ENCODE results near the gene PROM1. TPM values are rescaled to one million over a fixed set of nuclear protein-coding genes. Genes with fewer than 3 reads are reported as not detected.

The PROM1 gene
- total and polyA plus RNA-seq, 2 of the 4 experiments (the other 2 are of a cell fraction), result not detected

DNA sequence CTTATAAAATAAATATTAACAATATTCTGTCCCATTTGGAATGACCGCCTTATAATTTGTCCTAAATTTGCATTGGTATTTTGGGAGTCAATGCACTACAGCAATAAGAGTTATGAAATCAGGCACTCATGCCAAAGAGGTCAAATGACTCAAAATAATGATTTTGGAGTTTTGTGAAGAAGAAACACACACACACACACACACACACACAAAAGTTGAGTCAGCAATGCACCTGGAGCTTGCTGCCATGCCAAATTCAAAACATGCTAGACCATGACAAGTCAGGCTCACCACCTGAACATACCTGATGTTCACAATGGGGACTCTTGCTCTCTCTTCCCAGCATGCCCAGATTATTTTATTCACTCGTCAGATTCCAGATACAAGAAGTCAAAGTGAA, 56.7 kb downstream of the PROM1 start:
- no peak overlapping the region for H2BK5ac ChIP-seq (ENCODE audit: low read depth, low read length, poor library complexity, severe bottlenecking)
- no peak overlapping the region for H3K56ac ChIP-seq (ENCODE audit: extremely low read depth, insufficient read depth, low read length)
- H3K9me1 ChIP-seq (ENCODE audit: insufficient read depth, low read length), result no peaks in the 10 kb centered on the region
- H3K14ac ChIP-seq (replicated peaks; ENCODE audit: low read depth, low read length), result no peak overlapping the region
- H4K5ac ChIP-seq (ENCODE audit: low read depth, low read length), result no peak overlapping the region
- H2BK120ac ChIP-seq (ENCODE audit: low read depth, low read length), result no peak overlapping the region; the same call in 1 of the 2 replicates
- H4K20me1 ChIP-seq (ENCODE audit: insufficient read depth, low read length), result no peaks in the 10 kb centered on the region
- H3K4me1 ChIP-seq (ENCODE audit: control insufficient read depth, insufficient read depth, low read length), result no peaks in the 10 kb centered on the region; the same call in 1 of the 2 replicates
- TF ChIP-seq SMC3 (IDR thresholded peaks at IDR 0.05; ENCODE audit: low read depth, low read length), result no peak
- TF ChIP-seq, protein P1, sequence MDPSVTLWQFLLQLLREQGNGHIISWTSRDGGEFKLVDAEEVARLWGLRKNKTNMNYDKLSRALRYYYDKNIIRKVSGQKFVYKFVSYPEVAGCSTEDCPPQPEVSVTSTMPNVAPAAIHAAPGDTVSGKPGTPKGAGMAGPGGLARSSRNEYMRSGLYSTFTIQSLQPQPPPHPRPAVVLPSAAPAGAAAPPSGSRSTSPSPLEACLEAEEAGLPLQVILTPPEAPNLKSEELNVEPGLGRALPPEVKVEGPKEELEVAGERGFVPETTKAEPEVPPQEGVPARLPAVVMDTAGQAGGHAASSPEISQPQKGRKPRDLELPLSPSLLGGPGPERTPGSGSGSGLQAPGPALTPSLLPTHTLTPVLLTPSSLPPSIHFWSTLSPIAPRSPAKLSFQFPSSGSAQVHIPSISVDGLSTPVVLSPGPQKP (IDR thresholded peaks at IDR 0.05; ENCODE audit: borderline replicate concordance, low read depth, low read length), result no peak
- H3K79me1 ChIP-seq (ENCODE audit: low read depth in 1 of 2, low read length in 2 of 2), result no peaks in the 10 kb centered on the region
- H3K4me2 ChIP-seq (ENCODE audit: low read depth, low read length), result no peak overlapping the region
- no peak overlapping the region for H3K9ac ChIP-seq (ENCODE audit: low read depth, low read length)
- H2BK15ac ChIP-seq (ENCODE audit: low read depth, low read length), result no peak overlapping the region; the same call in 2 of the 3 replicates
- H3K23ac ChIP-seq (ENCODE audit: low read depth, low read length), result no peak overlapping the region
- no TSS peak for BruUV-seq (replicated peaks)
- DNase-seq (no peak), ATAC-seq (ENCODE audit: low read depth) (no peak)
- in situ Hi-C loops (cut with MboI; ENCODE audit: low sequenced_read_pairs), result no loop called here
- no peak overlapping the region for H3K18ac ChIP-seq (ENCODE audit: low read depth, low read length)
- H3K9me3 ChIP-seq (ENCODE audit: control insufficient read depth, insufficient read depth, low read length), result no peaks in the 10 kb centered on the region
- ChIA-PET POLR2A (ENCODE audit: unreplicated experiment) (no interaction called here), CTCF (interaction anchor here (0.6 to 1.7 kb wide), 3 partner anchors 170 to 772 kb away, joined by 3 to 4 read pairs (median 3); no protein-coding TSS in a partner anchor)
- dilution Hi-C loops (cut with HindIII; ENCODE audit: low sequenced_read_pairs, unreplicated experiment), result no loop called here
- no peak overlapping the region for H4K8ac ChIP-seq (ENCODE audit: low read depth in 2 of 2, low read length in 2 of 2)
- no peak overlapping the region for H3K4me3 ChIP-seq (ENCODE audit: insufficient read depth, low read depth, low read length)
- peak overlapping the region; percentile 6; the same call in 1 of the 2 replicates for H3K4ac ChIP-seq (ENCODE audit: low read depth, low read length)
- no peak overlapping the region for H4K91ac ChIP-seq (ENCODE audit: insufficient read depth, low read depth, low read length)
- intact Hi-C loops (cut with micrococcal nuclease), result no loop called here
- H3K36me3 ChIP-seq (ENCODE audit: control insufficient read depth, insufficient read depth, low read length), result no peaks in the 10 kb centered on the region
- no peak overlapping the region for H2AK9ac ChIP-seq (replicated peaks; ENCODE audit: low read depth, low read length, poor library complexity)
- H2BK20ac ChIP-seq (ENCODE audit: low read depth, low read length), result no peak overlapping the region
- H2AFZ ChIP-seq (replicated peaks; ENCODE audit: low read length, poor library complexity), result no peak overlapping the region
- H2AK5ac ChIP-seq (ENCODE audit: low read depth, low read length), result peak overlapping the region; percentile 46; the same call in 1 of the 2 replicates
- no CpG with 5 or more reads among the region's 2 CpGs for WGBS, 2 experiments (ENCODE audit: extremely low coverage in 2 of 2, insufficient read length in 1 of 2)
- H3K27ac ChIP-seq (ENCODE audit: insufficient read depth, low read length), result no peak overlapping the region
- peaks cover 22% of the 10 kb centered on the region for H3K27me3 ChIP-seq (ENCODE audit: control insufficient read depth, insufficient read depth, low read length)
